Karpas-422 (cell line): Measurements from ENCODE around the gene GET3. TPM values are rescaled to one million over a fixed set of nuclear protein-coding genes. Genes with fewer than 3 reads are reported as not detected.
A peak's percentile ranks its signal among the peaks of the same experiment; 100 is the strongest.

ENCODE experiments used
- DNase-seq: peaks from one replicate; pipeline ENCODE4 v3.0.0-alpha.2; 2015
- H2AFZ ChIP-seq: fragments of 200-600 bp; sonication (generic); 2 replicates; pipeline ENCODE4 v1.6.1; 2014; ENCODE audit warnings: antibody characterized with exemption, low read length, mixed read lengths
- H3K27ac ChIP-seq: fragments of 200-600 bp; sonication (generic); 2 replicates; pipeline ENCODE4 v1.5.1; 2014; ENCODE audit warnings: mild to moderate bottlenecking, low read length, moderate library complexity
- H3K27me3 ChIP-seq: fragments of 200-600 bp; sonication (generic); 2 replicates; pipeline ENCODE4 v1.6.1; 2014; ENCODE audit warnings: low read length, mixed read lengths
- H3K36me3 ChIP-seq: fragments of 200-600 bp; sonication (generic); 2 replicates; pipeline ENCODE4 v1.6.1; 2014; ENCODE audit warnings: low read length, mixed read lengths; ENCODE audit not compliant: insufficient read depth
- H3K4me1 ChIP-seq: fragments of 200-600 bp; sonication (generic); 2 replicates; pipeline ENCODE4 v1.6.1; 2014; ENCODE audit warnings: mild to moderate bottlenecking, low read length, mixed read lengths
- H3K4me2 ChIP-seq: fragments of 200-600 bp; sonication (generic); 2 replicates; pipeline ENCODE4 v1.6.1; 2014; ENCODE audit warnings: low read length, low read depth, mild to moderate bottlenecking; ENCODE audit not compliant: poor library complexity, severe bottlenecking
- H3K4me3 ChIP-seq: fragments of 200-600 bp; sonication (generic); 2 replicates; pipeline ENCODE4 v1.5.1; 2014; ENCODE audit warnings: mild to moderate bottlenecking, antibody characterized with exemption, low read length, mixed read lengths
- H3K79me2 ChIP-seq: fragments of 200-600 bp; sonication (generic); 2 replicates; pipeline ENCODE4 v1.6.1; 2014; ENCODE audit warnings: mild to moderate bottlenecking, low read length, mixed read lengths
- H3K9ac ChIP-seq: fragments of 200-600 bp; sonication (generic); 2 replicates; pipeline ENCODE4 v1.6.0; 2014; ENCODE audit warnings: low read length
- H3K9me2 ChIP-seq: fragments of 200-600 bp; sonication (generic), shearing (Covaris generic); replicated peaks from 2 replicates; pipeline ENCODE4 v1.6.0; 2014; ENCODE audit warnings: mild to moderate bottlenecking, low read length, moderate library complexity; ENCODE audit not compliant: insufficient read depth
- H3K9me3 ChIP-seq: fragments of 300-700, 200-600 bp; sonication (generic); 2 replicates; pipeline ENCODE4 v1.6.1; 2014; ENCODE audit warnings: low read length, mixed read lengths
- H4K20me1 ChIP-seq: fragments of 200-600 bp; sonication (generic); 2 replicates; pipeline ENCODE4 v1.6.1; 2014; ENCODE audit warnings: mild to moderate bottlenecking, antibody characterized with exemption, low read length, low read depth; ENCODE audit not compliant: insufficient read depth
- total RNA-seq: library from RNA; depleted of rRNA; stranded (reverse); fragments of >200 nt; shearing (Covaris generic); gene quantifications from 2 replicates; pipeline ENCODE4 v1.2.3, GENCODE V29; 2014; ENCODE audit warnings: low replicate concordance

GET3 gene
- total RNA-seq, 1 experiment from 2014 or later: 42.3 TPM

GRCh38 chr19:12786952-12787351 is 49.7 kb downstream of the GET3 start:
- Histone ChIP-seq H3K27ac (peak overlapping the region; percentile 74; the same call in 1 of the 2 replicates), H3K4me1 (peaks cover 76% of the 10 kb centered on the region), H3K27me3 (no peaks in the 10 kb centered on the region), H3K9me2 (no peaks in the 10 kb centered on the region), H4K20me1 (no peaks in the 10 kb centered on the region), H2AFZ (no peak overlapping the region), H3K9me3 (no peaks in the 10 kb centered on the region), H3K4me3 (no peak overlapping the region), H3K36me3 (no peaks in the 10 kb centered on the region), H3K4me2 (peak overlapping the region; percentile 46), H3K9ac (peak overlapping the region; percentile 65), H3K79me2 (peaks cover 6% of the 10 kb centered on the region)
- no peak for DNase-seq

- peaks cover 10% of the 10 kb centered on the region for H3K79me2 ChIP-seq
- no peak overlapping the region for H3K9ac ChIP-seq
- no peak overlapping the region for H3K4me3 ChIP-seq
Observed at GRCh38 chr19:12787458-12787857, 50.2 kb downstream of the GET3 start.

GRCh38 chr19:12788042-12788681 is 50.9 kb downstream of the GET3 start:
- H3K79me2 ChIP-seq: peaks cover 17% of the 10 kb centered on the region
- H4K20me1 ChIP-seq: peaks cover 5% of the 10 kb centered on the region; the same call in 1 of the 2 replicates
- DNase-seq: no peak
- H3K4me1 ChIP-seq: peaks cover 64% of the 10 kb centered on the region
- no peak overlapping the region for H2AFZ ChIP-seq
- H3K9ac ChIP-seq: peak overlapping the region; percentile 77
- H3K9me2 ChIP-seq: no peaks in the 10 kb centered on the region
- H3K9me3 ChIP-seq: no peaks in the 10 kb centered on the region
- no peaks in the 10 kb centered on the region for H3K27me3 ChIP-seq
- peak overlapping the region; percentile 84 for H3K27ac ChIP-seq
- no peak overlapping the region; the same call in 1 of the 2 replicates for H3K4me3 ChIP-seq
- H3K4me2 ChIP-seq: peak overlapping the region; percentile 95
- H3K36me3 ChIP-seq: no peaks in the 10 kb centered on the region

More at GRCh38 chr19:12787458-12787857, 50.2 kb downstream of the GET3 start:
- Histone ChIP-seq H3K36me3 (no peaks in the 10 kb centered on the region), H3K27me3 (no peaks in the 10 kb centered on the region), H4K20me1 (no peaks in the 10 kb centered on the region), H3K27ac (no peak overlapping the region), H3K4me2 (no peak overlapping the region), H3K4me1 (peaks cover 71% of the 10 kb centered on the region), H3K9me3 (no peaks in the 10 kb centered on the region), H3K9me2 (no peaks in the 10 kb centered on the region), H2AFZ (no peak overlapping the region)
- no peak for DNase-seq

GRCh38 chr19:12788682-12789097 is 51.4 kb downstream of the GET3 start:
- Histone ChIP-seq H2AFZ (no peak overlapping the region), H3K79me2 (peaks cover 18% of the 10 kb centered on the region), H3K4me3 (peak overlapping the region; percentile 80), H3K4me2 (peak overlapping the region; percentile 95), H3K27me3 (no peaks in the 10 kb centered on the region), H4K20me1 (peaks cover 5% of the 10 kb centered on the region; the same call in 1 of the 2 replicates), H3K9ac (peak overlapping the region; percentile 77), H3K4me1 (peaks cover 60% of the 10 kb centered on the region), H3K9me3 (no peaks in the 10 kb centered on the region), H3K36me3 (no peaks in the 10 kb centered on the region), H3K27ac (peak overlapping the region; percentile 84), H3K9me2 (no peaks in the 10 kb centered on the region)
- DNase-seq: peak; percentile 60

GRCh38 chr19:12789098-12789903 is 52.0 kb downstream of the GET3 start:
- no peaks in the 10 kb centered on the region for H3K9me3 ChIP-seq
- no peaks in the 10 kb centered on the region for H3K27me3 ChIP-seq
- H3K4me2 ChIP-seq: peak overlapping the region; percentile 95
- peak; percentile 53 for DNase-seq
- peak overlapping the region; percentile 77 for H3K9ac ChIP-seq
- H4K20me1 ChIP-seq: peaks cover 5% of the 10 kb centered on the region; the same call in 1 of the 2 replicates
- H3K36me3 ChIP-seq: no peaks in the 10 kb centered on the region
- H3K4me1 ChIP-seq: peaks cover 60% of the 10 kb centered on the region
- H3K9me2 ChIP-seq: no peaks in the 10 kb centered on the region
- H3K27ac ChIP-seq: peak overlapping the region; percentile 84
- no peak overlapping the region for H2AFZ ChIP-seq
- peak overlapping the region; percentile 80 for H3K4me3 ChIP-seq
- H3K79me2 ChIP-seq: peaks cover 18% of the 10 kb centered on the region

GRCh38 chr19:12789904-12790619 is 52.8 kb downstream of the GET3 start:
- Histone ChIP-seq H3K4me1 (peaks cover 60% of the 10 kb centered on the region), H4K20me1 (peaks cover 5% of the 10 kb centered on the region; the same call in 1 of the 2 replicates), H3K27ac (peak overlapping the region; percentile 84), H2AFZ (no peak overlapping the region), H3K9ac (peak overlapping the region; percentile 77), H3K79me2 (peaks cover 18% of the 10 kb centered on the region), H3K4me2 (peak overlapping the region; percentile 95), H3K36me3 (no peaks in the 10 kb centered on the region), H3K9me2 (no peaks in the 10 kb centered on the region), H3K9me3 (no peaks in the 10 kb centered on the region), H3K27me3 (no peaks in the 10 kb centered on the region), H3K4me3 (peak overlapping the region; percentile 80)
- peak; percentile 98 for DNase-seq

GRCh38 chr19:12790628-12791344 is 53.5 kb downstream of the GET3 start:
- Histone ChIP-seq H3K27me3 (no peaks in the 10 kb centered on the region), H2AFZ (no peak overlapping the region), H3K4me2 (peak overlapping the region; percentile 95), H3K9ac (peak overlapping the region; percentile 77), H3K9me2 (no peaks in the 10 kb centered on the region), H3K79me2 (peaks cover 18% of the 10 kb centered on the region), H3K27ac (peak overlapping the region; percentile 57), H3K36me3 (no peaks in the 10 kb centered on the region), H4K20me1 (peaks cover 5% of the 10 kb centered on the region; the same call in 1 of the 2 replicates), H3K4me1 (peaks cover 53% of the 10 kb centered on the region), H3K9me3 (no peaks in the 10 kb centered on the region), H3K4me3 (peak overlapping the region; percentile 80)
- peak; percentile 54 for DNase-seq
